HT-29 (cell line): ENCODE data around the gene MS4A6E. TPM values are rescaled to one million over a fixed set of nuclear protein-coding genes. Genes with fewer than 3 reads are reported as not detected.
"Not testable (repeated sequence)": the region's sequence is repeated elsewhere in the genome, so short reads cannot be mapped to it uniquely, and the experiment has no call there.

Source experiments
- DNase-seq: peaks from one replicate; pipeline ENCODE4 v3.0.0-alpha.2; 2015; ENCODE audit warnings: low spot score
- total RNA-seq: library from RNA; depleted of rRNA; stranded (reverse); fragments of >200 nt; shearing (Covaris generic); gene quantifications from 2 replicates; pipeline ENCODE4 v1.2.3, GENCODE V29; 2014

Gene MS4A6E
- total RNA-seq, 1 experiment from 2014 or later = not detected

GRCh38 chr11:60336767-60337391 lies 9.8 kb downstream of the MS4A6E start:
- no peak for DNase-seq

DNA sequence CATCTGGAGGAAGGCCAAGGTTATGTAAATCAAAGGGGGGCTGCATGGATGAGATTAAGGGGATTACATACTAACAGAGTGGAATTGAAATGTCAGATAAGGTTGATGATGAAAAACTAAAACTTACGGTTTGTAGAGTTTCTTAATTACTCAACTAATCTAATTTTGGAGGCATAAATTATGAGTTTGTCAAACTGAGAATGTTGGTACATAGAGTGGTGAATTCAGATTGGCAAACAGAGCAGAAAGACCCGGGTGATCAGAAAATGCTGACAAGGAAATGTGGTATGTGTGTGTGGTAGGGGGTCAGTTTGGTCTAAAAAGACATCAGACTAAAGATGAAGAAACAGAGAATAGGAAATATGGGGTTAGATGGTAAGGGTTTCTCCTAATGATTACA lies 11.0 kb downstream of the MS4A6E start:
- DNase-seq = no peak

DNA sequence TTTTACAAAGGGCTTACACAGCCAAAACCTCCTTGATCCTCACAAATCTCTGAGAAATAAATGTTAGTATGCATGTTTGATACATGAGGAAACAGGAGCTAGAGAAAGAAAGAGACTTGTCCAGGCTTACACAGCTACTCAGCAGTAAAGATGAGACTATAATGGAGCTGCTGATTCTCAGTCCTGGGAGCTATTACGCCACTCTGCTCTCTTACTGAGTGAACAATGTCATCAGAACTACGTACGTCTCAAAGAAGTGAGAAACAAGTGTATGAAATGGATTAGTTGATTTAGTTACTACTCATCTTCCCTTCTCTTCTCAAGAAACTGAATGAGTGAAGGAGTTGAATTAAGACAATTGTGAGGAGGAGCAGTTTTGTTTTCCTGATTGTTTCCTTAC lies 12.3 kb downstream of the MS4A6E start:
- DNase-seq = no peak

DNA sequence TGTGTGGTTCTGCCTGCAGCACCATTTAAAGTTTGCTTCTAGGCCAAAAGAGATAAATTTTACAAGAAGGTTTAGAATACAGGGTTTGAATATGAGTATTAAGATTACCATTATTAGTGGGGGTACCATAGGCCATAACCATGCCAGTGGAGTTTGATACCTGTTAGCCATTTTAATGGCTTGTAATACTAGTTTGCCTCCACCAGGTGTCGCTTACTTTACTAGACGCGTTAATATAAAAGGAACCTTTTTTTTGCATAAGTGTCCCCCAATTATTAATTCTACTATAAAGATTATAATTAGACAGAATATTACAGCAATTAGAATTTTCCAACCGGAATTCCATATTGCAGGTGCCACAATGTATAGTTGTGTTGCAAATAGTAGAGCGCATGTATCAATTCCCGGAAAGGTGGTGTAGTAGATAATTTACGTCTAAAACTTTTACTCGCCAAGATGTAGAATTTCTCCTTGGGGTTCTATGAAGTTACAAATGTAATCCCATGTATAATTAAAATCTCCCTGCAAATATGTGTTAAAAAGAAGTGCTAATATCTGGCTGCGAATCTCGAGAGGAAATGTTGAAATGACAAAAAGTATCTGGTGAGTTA lies 16.1 kb downstream of the MS4A6E start:
- DNase-seq = peak; percentile 52

GRCh38 chr11:60344146-60344545 lies 17.1 kb downstream of the MS4A6E start:
- no peak for DNase-seq

- DNase-seq = peak; percentile 70
Observed at GRCh38 chr11:60345489-60345888, 18.4 kb downstream of the MS4A6E start.

- DNase-seq = no peak
Observed at GRCh38 chr11:60347084-60347797, 20.2 kb downstream of the MS4A6E start.

DNA sequence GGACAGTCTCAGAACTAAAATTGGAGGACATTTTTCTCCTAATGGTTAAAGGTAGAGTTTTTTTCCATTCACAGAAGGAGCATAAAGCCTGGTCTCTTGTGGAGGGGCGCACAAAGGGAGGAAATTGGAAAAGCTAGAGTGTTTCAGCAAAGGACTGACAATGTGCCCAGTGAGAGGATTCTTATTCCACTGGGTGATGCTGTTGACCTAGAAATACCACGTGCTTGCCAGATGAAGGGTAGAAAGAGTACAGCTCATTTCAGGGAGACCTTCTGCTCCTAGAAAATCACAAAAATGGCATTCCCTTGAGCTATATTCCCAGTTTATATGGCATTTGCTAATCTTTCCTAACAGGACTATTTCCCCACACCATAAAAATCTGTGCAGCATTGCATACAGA lies 21.1 kb downstream of the MS4A6E start:
- no peak for DNase-seq

- no peak for DNase-seq
Observed at GRCh38 chr11:60349990-60350389, 22.9 kb downstream of the MS4A6E start.

- no peak for DNase-seq
Observed at GRCh38 chr11:60357771-60358170, 30.7 kb downstream of the MS4A6E start.

DNA sequence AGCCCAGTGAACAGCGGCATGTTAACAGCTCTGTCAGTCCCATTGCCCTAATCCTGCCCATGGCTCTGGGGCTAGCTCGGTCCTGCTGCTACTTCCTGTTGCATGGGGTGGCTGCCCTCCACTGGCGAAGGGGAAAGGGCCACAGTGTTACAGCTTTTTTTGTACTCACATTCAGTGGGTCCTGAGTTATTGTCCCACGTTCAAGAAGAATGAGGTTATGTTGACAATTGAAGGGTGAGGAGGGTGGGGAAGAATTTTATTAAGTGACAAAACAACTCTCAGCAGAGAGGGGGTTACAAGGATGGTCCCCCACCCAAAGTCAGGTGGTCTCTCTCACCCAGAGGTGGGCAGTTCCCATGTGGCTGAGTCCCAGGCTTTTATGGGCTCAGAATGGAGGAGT lies 33.6 kb downstream of the MS4A6E start:
- no peak for DNase-seq

- no peak for DNase-seq
Observed at GRCh38 chr11:60362241-60362640, 35.2 kb downstream of the MS4A6E start.

DNA sequence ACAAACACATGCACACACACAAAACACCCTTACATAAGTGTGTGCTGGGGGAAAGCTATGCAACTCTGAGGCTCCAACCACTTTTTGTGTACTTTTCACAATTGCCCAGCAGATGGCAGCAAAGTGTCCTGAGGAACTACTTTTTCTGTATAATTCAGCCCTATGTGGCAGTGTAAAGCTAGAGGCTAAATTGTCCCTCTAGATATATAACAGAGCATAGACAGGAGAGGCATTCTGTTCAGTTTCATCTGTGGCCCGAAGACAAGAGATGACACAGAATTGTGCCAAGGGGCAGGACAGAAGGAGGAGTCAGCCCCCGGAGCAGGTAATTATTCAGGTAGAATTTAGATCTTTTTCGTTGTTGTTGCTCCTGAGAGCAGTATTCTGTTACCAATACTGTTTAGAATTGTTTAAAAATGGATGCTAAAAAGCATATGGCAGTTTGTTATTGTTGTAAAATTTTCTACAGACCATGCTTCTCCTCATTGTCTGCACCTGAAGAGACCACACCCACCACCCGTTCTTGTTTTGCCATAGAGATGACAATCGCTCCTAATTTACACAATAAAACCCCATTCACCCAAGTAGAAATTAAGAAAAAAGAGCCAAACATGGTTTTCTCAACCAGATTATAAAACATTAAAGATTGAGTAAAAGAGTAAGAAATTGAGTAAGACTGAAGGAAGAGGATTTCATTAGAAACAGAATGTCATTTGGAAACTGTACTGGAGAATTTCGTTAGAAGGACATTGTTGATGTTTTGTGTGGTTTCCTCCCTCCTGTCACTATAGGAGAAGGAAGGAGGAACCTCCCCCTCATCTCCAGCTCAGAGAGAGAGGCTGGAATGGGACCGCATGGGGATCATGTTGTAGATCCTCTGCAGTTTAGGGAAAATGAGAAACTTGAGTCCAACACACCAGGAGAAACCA lies 36.8 kb downstream of the MS4A6E start:
- DNase-seq = peak; percentile 95

- not testable (repeated sequence) for DNase-seq
Observed at GRCh38 chr11:60366262-60366904, 39.3 kb downstream of the MS4A6E start.

GRCh38 chr11:60367009-60367408 lies 40.0 kb downstream of the MS4A6E start:
- DNase-seq = no peak

DNA sequence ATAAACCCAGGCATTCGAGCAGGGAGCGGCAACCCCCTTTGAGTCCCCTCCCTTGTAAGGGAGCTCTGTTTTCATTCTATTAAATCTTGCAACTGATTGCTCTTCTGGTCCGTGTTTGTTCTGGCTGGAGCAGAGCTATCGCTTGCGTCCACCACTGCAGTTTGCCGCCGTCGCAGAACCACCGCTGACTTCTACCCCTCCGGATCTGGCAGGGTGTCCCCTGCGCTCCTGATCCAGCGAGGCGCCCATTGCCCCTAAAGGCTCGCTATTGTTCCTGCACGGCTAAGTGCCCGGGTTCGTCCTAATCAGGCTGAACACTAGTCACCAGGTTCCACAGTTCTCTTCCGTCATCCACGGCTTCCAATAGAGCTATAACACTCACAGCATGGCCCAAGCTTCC lies 40.8 kb downstream of the MS4A6E start:
- no peak for DNase-seq

- no peak for DNase-seq
Observed at GRCh38 chr11:60370252-60370810, 43.3 kb downstream of the MS4A6E start.

DNA sequence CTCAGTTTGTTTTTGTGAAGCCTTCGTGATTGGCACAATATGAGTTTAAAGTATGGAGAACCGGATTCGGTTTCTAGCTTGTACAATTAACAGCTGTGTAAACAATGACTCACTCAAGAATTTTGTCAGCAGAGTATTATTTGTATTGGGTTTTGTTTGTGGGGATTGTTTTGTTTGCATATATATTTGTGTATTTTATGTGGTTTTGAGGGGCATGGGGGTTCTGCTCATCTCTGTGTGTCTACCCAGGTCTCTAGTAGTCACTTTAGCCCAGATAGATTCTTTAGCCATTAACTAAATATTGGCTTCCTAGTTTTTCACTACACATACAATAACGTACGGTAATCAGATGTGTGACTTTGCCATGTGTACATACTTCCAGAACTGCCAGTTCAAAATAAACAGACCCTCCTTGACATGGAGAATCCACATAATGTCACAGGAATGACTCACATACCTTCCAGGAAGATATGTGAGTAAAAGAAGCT lies 43.8 kb downstream of the MS4A6E start:
- peak; percentile 85 for DNase-seq

GRCh38 chr11:60371386-60371785 lies 44.3 kb downstream of the MS4A6E start:
- DNase-seq = no peak

- peak; percentile 30 for DNase-seq
Observed at GRCh38 chr11:60371854-60372253, 44.8 kb downstream of the MS4A6E start.

- no peak for DNase-seq
Observed at GRCh38 chr11:60372767-60373166, 45.7 kb downstream of the MS4A6E start.
